CD4-positive, alpha-beta T cell (primary cell): ENCODE measurements around the gene ANO10. TPM values are rescaled to one million over a fixed set of nuclear protein-coding genes. Genes with fewer than 3 reads are reported as not detected.

Source experiments
- ATAC-seq: fragments of 200-7000 bp; cut with Tn5 transposase; one replicate; pipeline ENCODE4 v1.10.0; 2022; ENCODE audit warnings: mild to moderate bottlenecking; ENCODE audit not compliant: poor library complexity
- CTCF ChIA-PET: fragments of 350-600 bp; sonication (Branson Sonifier 250); formaldehyde crosslinking; loops from one replicate; lab custom pipeline; 2021; ENCODE audit warnings: antibody characterized with exemption, inconsistent platforms; lab: Charles Lee
- POLR2A ChIA-PET: fragments of 350-600 bp; sonication (Branson Sonifier 250); formaldehyde crosslinking; loops from one replicate; lab custom pipeline; 2021; ENCODE audit warnings: antibody characterized with exemption, inconsistent platforms; lab: Charles Lee
- DNase-seq, 14 experiments: peaks; one replicate each; pipeline ENCODE4 v3.0.0-alpha.2; 2013 to 2020; ENCODE audit warnings: mixed read lengths in 2 of 14
- H3K27ac ChIP-seq, 2 donors: one replicate each; pipeline versions ENCODE4 v1.5.1 to v1.7.0; 2013; ENCODE audit warnings: low read length in 2 of 2, low read depth in 1 of 2, mild to moderate bottlenecking in 1 of 2
- H3K27me3 ChIP-seq, 2 experiments: 1 replicate in 1 of 2; 2 replicates in 1 of 2; pipeline versions ENCODE4 v1.6.1 to v1.7.0; 2013; ENCODE audit warnings: low read length in 2 of 2, control low read depth in 1 of 2, mild to moderate bottlenecking in 1 of 2, moderate library complexity in 1 of 2; ENCODE audit not compliant: insufficient read depth in 2 of 2, control insufficient read depth in 1 of 2
- H3K36me3 ChIP-seq: one replicate; pipeline ENCODE4 v1.6.1; 2013; ENCODE audit warnings: low read length, control low read depth; ENCODE audit not compliant: insufficient read depth
- H3K4me1 ChIP-seq: one replicate; pipeline ENCODE4 v1.6.1; 2013; ENCODE audit warnings: low read length, control low read depth; ENCODE audit not compliant: insufficient read depth
- H3K4me3 ChIP-seq: one replicate; pipeline ENCODE4 v1.5.1; 2013; ENCODE audit warnings: mild to moderate bottlenecking, low read length, moderate library complexity
- H3K9me3 ChIP-seq, 2 experiments: 1 replicate in 1 of 2; 2 replicates in 1 of 2; pipeline versions ENCODE4 v1.6.1 to v1.7.0; 2013; ENCODE audit warnings: low read length in 2 of 2, mild to moderate bottlenecking in 2 of 2, control low read depth in 1 of 2, moderate library complexity in 1 of 2; ENCODE audit not compliant: control insufficient read depth in 1 of 2, insufficient read depth in 1 of 2
- H3K27ac Mint-ChIP-seq: one replicate; pipeline ENCODE4 v1.8.0; 2020; ENCODE audit warnings: mixed read lengths
- H3K27me3 Mint-ChIP-seq: one replicate; pipeline ENCODE4 v1.8.0; 2021; ENCODE audit warnings: mixed read lengths
- H3K36me3 Mint-ChIP-seq: one replicate; pipeline ENCODE4 v1.8.0; 2021; ENCODE audit warnings: low read depth, mixed read lengths
- H3K4me1 Mint-ChIP-seq: one replicate; pipeline ENCODE4 v1.8.0; 2021; ENCODE audit warnings: low read depth, mixed read lengths
- H3K4me3 Mint-ChIP-seq: one replicate; pipeline ENCODE4 v1.8.0; 2020; ENCODE audit warnings: mild to moderate bottlenecking, mixed read lengths
- H3K9me3 Mint-ChIP-seq: one replicate; pipeline ENCODE4 v1.8.0; 2020; ENCODE audit warnings: mixed read lengths
- CTCF ChIP-seq: fragments of 200-600 bp; IDR thresholded peaks from one replicate; pipeline ENCODE4 v1.8.0; 2022; ENCODE audit warnings: antibody characterized with exemption, mild to moderate bottlenecking
- intact Hi-C, 2 experiments: fragments of 100-400 bp; cut with DNase I in 1 of 2; cut with micrococcal nuclease in 1 of 2; formaldehyde crosslinking; loops; one replicate each; pipeline versions ENCODE4 v1.15.1 to v1.9.0; 2023 to 2025; cut with DNase I, micrococcal nuclease
- total RNA-seq, 174 experiments: library from RNA in 2 of 174; stranded (reverse) in 2 of 174; gene quantifications; one replicate each; pipeline ENCODE4 v1.2.3 and lab custom pipeline; 2021 to 2026

ANO10 gene
- total RNA-seq, 2 experiments from 2014 or later: 6.9 to 8.0 TPM

GRCh38 chr3:43394041-43394554 lies 227.7 kb downstream of the ANO10 start:
- ChIA-PET POLR2A (no interaction called here), CTCF (no interaction called here)
- Mint-ChIP-seq H3K27ac (peak overlapping the region; percentile 18), H3K27me3 (no peaks in the 10 kb centered on the region), H3K4me1 (peaks cover 53% of the 10 kb centered on the region), H3K4me3 (no peak overlapping the region), H3K36me3 (no peaks in the 10 kb centered on the region), H3K9me3 (peaks cover 3% of the 10 kb centered on the region)
- Histone ChIP-seq H3K9me3 (no peaks in the 10 kb centered on the region), H3K4me1 (peaks cover 34% of the 10 kb centered on the region), H3K27ac (no peak overlapping the region), H3K27me3 (no peaks in the 10 kb centered on the region), H3K4me3 (no peak overlapping the region), H3K36me3 (no peaks in the 10 kb centered on the region)
- DNase-seq: no peak
- intact Hi-C loops: loop anchor here in 1 of 2 experiments (5.0 kb wide), 1 partner anchor 52 kb away; no protein-coding TSS in a partner anchor
- no peak for TF ChIP-seq CTCF
- ATAC-seq: no peak

- CTCF ChIA-PET: no interaction called here
- ATAC-seq: no peak
These were observed 230.2 kb downstream of the ANO10 start for GRCh38 chr3:43391621-43392020.

GRCh38 chr3:43390255-43390588 lies 231.6 kb downstream of the ANO10 start:
- Mint-ChIP-seq H3K27me3 (no peaks in the 10 kb centered on the region), H3K4me1 (peaks cover 84% of the 10 kb centered on the region), H3K27ac (peak overlapping the region; percentile 88), H3K4me3 (peak overlapping the region; percentile 31), H3K36me3 (no peaks in the 10 kb centered on the region), H3K9me3 (peaks cover 5% of the 10 kb centered on the region)
- intact Hi-C loops: loop anchor here in 1 of 2 experiments (5.0 kb wide), 1 partner anchor 48 kb away; no protein-coding TSS in a partner anchor
- CTCF ChIA-PET: interaction anchor here (1.2 kb wide), 1 partner anchor 19 kb away, joined by 3 read pairs; no protein-coding TSS in a partner anchor
- Histone ChIP-seq H3K9me3 (no peaks in the 10 kb centered on the region), H3K27ac (peak overlapping the region; percentile 53 to 83), H3K4me1 (peaks cover 64% of the 10 kb centered on the region), H3K27me3 (no peaks in the 10 kb centered on the region), H3K36me3 (no peaks in the 10 kb centered on the region), H3K4me3 (peak overlapping the region; percentile 1)
- no peak for TF ChIP-seq CTCF
- POLR2A ChIA-PET: interaction anchor here (1.0 to 3.1 kb wide), 13 partner anchors 12 to 184 kb away, joined by 3 to 38 read pairs (median 5); partner anchors contain the start of gene SNRK
- peak; percentile 8 for ATAC-seq
- DNase-seq: peak in 1 of 14 experiments; percentile 9

More at GRCh38 chr3:43391621-43392020, 230.2 kb downstream of the ANO10 start:
- Mint-ChIP-seq H3K9me3 (peaks cover 3% of the 10 kb centered on the region), H3K4me1 (peaks cover 77% of the 10 kb centered on the region), H3K27me3 (no peaks in the 10 kb centered on the region), H3K4me3 (no peak overlapping the region), H3K36me3 (no peaks in the 10 kb centered on the region), H3K27ac (peak overlapping the region; percentile 88)
- intact Hi-C loops: loop anchor here in 1 of 2 experiments (5.0 kb wide), 1 partner anchor 49 kb away; no protein-coding TSS in a partner anchor
- Histone ChIP-seq H3K4me3 (no peak overlapping the region), H3K9me3 (no peaks in the 10 kb centered on the region), H3K4me1 (peaks cover 56% of the 10 kb centered on the region), H3K27ac (no peak overlapping the region), H3K36me3 (no peaks in the 10 kb centered on the region), H3K27me3 (no peaks in the 10 kb centered on the region)
- TF ChIP-seq CTCF: no peak
- DNase-seq: peak in 1 of 14 experiments; percentile 28
- POLR2A ChIA-PET: interaction anchor here (1.0 kb wide), 2 partner anchors 45 to 236 kb away, joined by 3 read pairs; no protein-coding TSS in a partner anchor
